ENCODE measurements around the gene SCUBE2.
A peak's percentile ranks its signal among the peaks of the same experiment; 100 is the strongest.

SCUBE2 gene

GRCh38 chr11:9039198-9039597 lies 52.2 kb downstream of the SCUBE2 start:
- Histone ChIP-seq H3K4me1 (ENCODE audit: insufficient read depth, low read length) (peaks cover 35% of the 10 kb centered on the region), H3K27me3 (ENCODE audit: insufficient read depth, low read length) (no peaks in the 10 kb centered on the region), H3K4me3 (ENCODE audit: low read length) (no peak overlapping the region), H2AFZ (ENCODE audit: low read depth, low read length) (no peak overlapping the region), H3K36me3 (ENCODE audit: insufficient read depth, low read length) (no peaks in the 10 kb centered on the region), H3K9me3 (ENCODE audit: low read length) (peaks cover 16% of the 10 kb centered on the region)

DNA sequence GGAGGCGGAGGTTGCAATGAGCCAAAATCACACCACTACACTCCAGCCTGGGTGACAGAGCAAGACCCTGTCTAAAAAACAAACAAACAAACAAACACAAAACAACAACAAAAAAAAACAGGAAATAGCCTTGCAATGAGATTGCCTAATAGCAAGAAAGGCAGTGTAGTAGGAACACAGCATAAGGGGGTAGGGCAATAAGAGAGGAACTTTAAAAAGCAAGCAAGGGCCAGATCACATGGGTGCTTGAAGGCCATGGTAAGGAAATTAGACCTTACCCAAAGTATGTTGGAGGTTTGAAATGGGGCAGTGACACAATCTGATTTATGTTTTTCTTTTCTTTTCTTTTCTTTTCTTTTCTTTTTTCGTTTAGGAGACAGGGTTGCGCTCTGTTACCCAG lies 52.9 kb downstream of the SCUBE2 start:
- H3K4me3 ChIP-seq (ENCODE audit: low read length): no peak overlapping the region
- peaks cover 16% of the 10 kb centered on the region for H3K9me3 ChIP-seq (ENCODE audit: low read length)
- H3K27me3 ChIP-seq (ENCODE audit: insufficient read depth, low read length): no peaks in the 10 kb centered on the region
- H3K4me1 ChIP-seq (ENCODE audit: insufficient read depth, low read length): peaks cover 35% of the 10 kb centered on the region
- no peaks in the 10 kb centered on the region for H3K36me3 ChIP-seq (ENCODE audit: insufficient read depth, low read length)
- H2AFZ ChIP-seq (ENCODE audit: low read depth, low read length): no peak overlapping the region

GRCh38 chr11:9037963-9038362 lies 53.4 kb downstream of the SCUBE2 start:
- H3K36me3 ChIP-seq (ENCODE audit: insufficient read depth, low read length): no peaks in the 10 kb centered on the region
- H2AFZ ChIP-seq (ENCODE audit: low read depth, low read length): no peak overlapping the region
- no peaks in the 10 kb centered on the region for H3K27me3 ChIP-seq (ENCODE audit: insufficient read depth, low read length)
- peaks cover 16% of the 10 kb centered on the region for H3K9me3 ChIP-seq (ENCODE audit: low read length)
- H3K4me1 ChIP-seq (ENCODE audit: insufficient read depth, low read length): peaks cover 35% of the 10 kb centered on the region
- no peak overlapping the region for H3K4me3 ChIP-seq (ENCODE audit: low read length)

- H3K36me3 ChIP-seq (ENCODE audit: insufficient read depth, low read length): no peaks in the 10 kb centered on the region
- peaks cover 16% of the 10 kb centered on the region for H3K9me3 ChIP-seq (ENCODE audit: low read length)
- peaks cover 27% of the 10 kb centered on the region for H3K4me1 ChIP-seq (ENCODE audit: insufficient read depth, low read length)
- no peak overlapping the region for H3K4me3 ChIP-seq (ENCODE audit: low read length)
- H2AFZ ChIP-seq (ENCODE audit: low read depth, low read length): peak overlapping the region; percentile 51
- no peaks in the 10 kb centered on the region for H3K27me3 ChIP-seq (ENCODE audit: insufficient read depth, low read length)
These were observed 54.2 kb downstream of the SCUBE2 start for GRCh38 chr11:9037046-9037780.

DNA sequence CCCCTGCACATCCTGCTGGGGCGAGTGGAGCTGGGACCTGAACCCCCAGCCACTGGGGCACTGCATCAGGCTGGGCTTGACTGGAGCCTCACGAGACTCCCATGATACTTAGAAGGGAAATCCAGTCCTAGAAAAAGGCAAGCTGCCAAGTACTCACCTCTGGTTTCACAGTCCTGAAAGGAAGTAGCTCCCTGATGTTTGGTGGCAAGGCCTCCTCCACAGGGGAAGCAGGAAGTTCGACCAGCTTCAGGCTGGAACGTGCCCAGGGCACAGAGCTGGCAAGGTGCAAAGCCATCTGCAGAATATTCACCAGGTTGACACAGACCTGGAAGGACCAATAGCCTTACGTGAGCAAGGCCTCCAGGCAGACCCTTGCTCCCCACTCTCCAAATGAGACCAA lies 60.8 kb downstream of the SCUBE2 start:
- H3K36me3 ChIP-seq (ENCODE audit: insufficient read depth, low read length): no peaks in the 10 kb centered on the region
- no peak overlapping the region for H2AFZ ChIP-seq (ENCODE audit: low read depth, low read length)
- no peak overlapping the region for H3K4me3 ChIP-seq (ENCODE audit: low read length)
- no peaks in the 10 kb centered on the region for H3K9me3 ChIP-seq (ENCODE audit: low read length)
- no peaks in the 10 kb centered on the region for H3K4me1 ChIP-seq (ENCODE audit: insufficient read depth, low read length)
- no peaks in the 10 kb centered on the region for H3K27me3 ChIP-seq (ENCODE audit: insufficient read depth, low read length)

DNA sequence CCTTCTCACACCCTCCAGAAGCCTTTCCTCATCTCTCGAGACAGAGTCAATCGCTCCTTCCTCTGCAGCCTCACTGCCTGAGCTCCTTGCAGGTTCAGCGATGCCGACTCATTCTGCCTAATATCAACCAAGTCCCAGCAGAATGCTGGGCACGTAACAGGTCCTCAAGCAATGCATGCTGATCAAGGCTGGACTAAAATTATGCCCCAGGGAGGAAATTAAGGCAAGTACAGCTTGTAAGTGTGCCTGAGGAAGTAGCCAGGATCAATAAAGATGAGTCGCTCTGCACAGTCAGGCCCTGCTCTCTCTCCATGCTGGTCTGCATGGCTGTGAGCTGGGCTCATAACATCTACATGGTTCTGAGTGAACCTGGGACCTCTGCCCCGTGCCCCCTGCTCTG lies 62.0 kb downstream of the SCUBE2 start:
- no peaks in the 10 kb centered on the region for H3K9me3 ChIP-seq (ENCODE audit: low read length)
- H2AFZ ChIP-seq (ENCODE audit: low read depth, low read length): no peak overlapping the region
- H3K4me3 ChIP-seq (ENCODE audit: low read length): no peak overlapping the region
- no peaks in the 10 kb centered on the region for H3K4me1 ChIP-seq (ENCODE audit: insufficient read depth, low read length)
- no peaks in the 10 kb centered on the region for H3K27me3 ChIP-seq (ENCODE audit: insufficient read depth, low read length)
- no peaks in the 10 kb centered on the region for H3K36me3 ChIP-seq (ENCODE audit: insufficient read depth, low read length)

- no peaks in the 10 kb centered on the region for H3K27me3 ChIP-seq (ENCODE audit: insufficient read depth, low read length)
- H3K4me3 ChIP-seq (ENCODE audit: low read length): no peak overlapping the region
- H3K4me1 ChIP-seq (ENCODE audit: insufficient read depth, low read length): peaks cover 1% of the 10 kb centered on the region
- no peaks in the 10 kb centered on the region for H3K36me3 ChIP-seq (ENCODE audit: insufficient read depth, low read length)
- H3K9me3 ChIP-seq (ENCODE audit: low read length): no peaks in the 10 kb centered on the region
- no peak overlapping the region for H2AFZ ChIP-seq (ENCODE audit: low read depth, low read length)
These were observed 62.8 kb downstream of the SCUBE2 start for GRCh38 chr11:9028581-9028980.

DNA sequence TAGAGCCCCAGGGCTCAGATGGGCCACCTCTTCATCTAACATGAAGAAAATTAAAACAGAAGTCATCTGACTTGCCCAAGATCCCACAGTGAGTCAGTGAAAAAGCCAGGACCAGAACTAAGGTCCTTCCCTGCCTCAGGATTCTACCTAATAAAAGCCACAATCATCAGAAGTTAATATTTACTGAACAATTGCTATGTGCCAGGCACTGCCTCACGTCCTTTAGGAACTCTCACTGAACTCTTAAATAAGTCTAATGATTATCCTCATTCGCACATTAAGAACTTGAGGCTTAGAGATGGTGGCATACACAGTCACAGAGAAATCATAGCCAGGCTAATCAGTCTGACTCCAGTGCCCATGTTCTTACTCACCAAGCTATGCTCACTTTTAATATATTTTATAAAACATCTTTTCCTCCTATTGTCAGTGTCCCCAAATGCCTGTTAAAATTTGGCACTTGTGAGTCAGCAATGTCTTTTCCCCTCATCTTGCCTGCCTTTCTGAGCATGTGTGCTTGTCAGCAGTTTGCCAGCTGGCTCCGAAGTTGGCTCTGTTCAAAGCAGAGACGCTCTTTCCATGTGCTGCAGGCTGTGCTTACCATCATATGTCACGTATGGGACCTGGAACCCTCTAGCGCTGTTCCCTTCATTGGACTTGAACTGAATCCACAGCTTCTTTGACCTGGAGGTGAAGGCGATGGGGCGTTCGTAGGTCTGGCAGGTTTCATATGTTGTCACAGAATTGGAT lies 66.1 kb downstream of the SCUBE2 start:
- Histone ChIP-seq H3K9me3 (ENCODE audit: low read length) (no peaks in the 10 kb centered on the region), H3K4me3 (ENCODE audit: low read length) (no peak overlapping the region), H3K4me1 (ENCODE audit: insufficient read depth, low read length) (peaks cover 15% of the 10 kb centered on the region), H3K36me3 (ENCODE audit: insufficient read depth, low read length) (no peaks in the 10 kb centered on the region), H2AFZ (ENCODE audit: low read depth, low read length) (no peak overlapping the region), H3K27me3 (ENCODE audit: insufficient read depth, low read length) (no peaks in the 10 kb centered on the region)

- no peak overlapping the region for H3K4me3 ChIP-seq (ENCODE audit: low read length)
- no peaks in the 10 kb centered on the region for H3K36me3 ChIP-seq (ENCODE audit: insufficient read depth, low read length)
- H3K4me1 ChIP-seq (ENCODE audit: insufficient read depth, low read length): peaks cover 15% of the 10 kb centered on the region
- H3K9me3 ChIP-seq (ENCODE audit: low read length): no peaks in the 10 kb centered on the region
- H2AFZ ChIP-seq (ENCODE audit: low read depth, low read length): no peak overlapping the region
- H3K27me3 ChIP-seq (ENCODE audit: insufficient read depth, low read length): no peaks in the 10 kb centered on the region
These were observed 68.3 kb downstream of the SCUBE2 start for GRCh38 chr11:9022961-9023680.

- H3K36me3 ChIP-seq (ENCODE audit: insufficient read depth, low read length): no peaks in the 10 kb centered on the region
- no peaks in the 10 kb centered on the region for H3K27me3 ChIP-seq (ENCODE audit: insufficient read depth, low read length)
- H3K4me3 ChIP-seq (ENCODE audit: low read length): no peak overlapping the region
- H3K4me1 ChIP-seq (ENCODE audit: insufficient read depth, low read length): peaks cover 15% of the 10 kb centered on the region
- no peaks in the 10 kb centered on the region for H3K9me3 ChIP-seq (ENCODE audit: low read length)
- no peak overlapping the region for H2AFZ ChIP-seq (ENCODE audit: low read depth, low read length)
These were observed 70.5 kb downstream of the SCUBE2 start for GRCh38 chr11:9020916-9021315.

GRCh38 chr11:9019861-9020260 lies 71.5 kb downstream of the SCUBE2 start:
- no peak overlapping the region for H3K4me3 ChIP-seq (ENCODE audit: low read length)
- H3K9me3 ChIP-seq (ENCODE audit: low read length): no peaks in the 10 kb centered on the region

DNA sequence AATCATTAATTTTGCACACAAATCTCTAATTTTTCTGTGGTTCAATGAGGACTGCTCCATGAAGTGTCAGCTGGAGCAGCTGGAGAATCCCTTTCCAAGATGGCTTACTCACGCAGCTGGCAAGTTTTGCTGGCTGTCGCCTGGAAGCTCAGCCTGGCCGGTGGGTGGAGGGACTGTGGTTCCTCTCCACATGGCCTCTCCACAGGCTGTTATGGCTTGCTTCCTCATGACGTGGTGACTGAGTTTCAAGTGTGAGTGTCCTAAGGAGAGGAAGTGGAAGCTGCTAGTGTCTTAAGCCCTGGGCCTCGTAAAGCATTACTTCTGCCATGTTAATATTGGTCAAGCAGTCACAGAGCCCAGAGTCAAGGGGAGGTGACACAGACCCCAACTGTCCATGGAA lies 73.6 kb downstream of the SCUBE2 start:
- H3K4me1 ChIP-seq (ENCODE audit: insufficient read depth, low read length): peaks cover 5% of the 10 kb centered on the region
- no peaks in the 10 kb centered on the region for H3K36me3 ChIP-seq (ENCODE audit: insufficient read depth, low read length)
- no peak overlapping the region for H3K4me3 ChIP-seq (ENCODE audit: low read length)
- no peaks in the 10 kb centered on the region for H3K27me3 ChIP-seq (ENCODE audit: insufficient read depth, low read length)
- no peak overlapping the region for H2AFZ ChIP-seq (ENCODE audit: low read depth, low read length)
- H3K9me3 ChIP-seq (ENCODE audit: low read length): no peaks in the 10 kb centered on the region

More at GRCh38 chr11:9019861-9020260, 71.5 kb downstream of the SCUBE2 start:
- Histone ChIP-seq H3K27me3 (ENCODE audit: insufficient read depth, low read length) (no peaks in the 10 kb centered on the region), H2AFZ (ENCODE audit: low read depth, low read length) (no peak overlapping the region), H3K36me3 (ENCODE audit: insufficient read depth, low read length) (no peaks in the 10 kb centered on the region), H3K4me1 (ENCODE audit: insufficient read depth, low read length) (peaks cover 15% of the 10 kb centered on the region)

Data from neuron (in vitro differentiated cells).